ENCODE data around the gene ZNF747. TPM values are rescaled to one million over a fixed set of nuclear protein-coding genes. Genes with fewer than 3 reads are reported as not detected.
A peak's percentile ranks its signal among the peaks of the same experiment; 100 is the strongest.

The ZNF747 gene
- total and polyA plus RNA-seq, 2 donors (not counting 3 experiments of a cell fraction or from before 2014, with no cell fraction given) = 6.4 to 7.2 TPM

GRCh38 chr16:30557707-30557956, 23.0 kb upstream of the ZNF747 start:
- Histone ChIP-seq H3K9me1 (replicated peaks; ENCODE audit: control insufficient read depth, extremely low read depth, insufficient read depth, low read length) (no peaks in the 10 kb centered on the region), H4K20me1 (replicated peaks; ENCODE audit: control insufficient read depth, extremely low read depth, insufficient read depth, low read length) (no peaks in the 10 kb centered on the region), H3K36me3 (ENCODE audit: control insufficient read depth in 2 of 2, extremely low read depth in 1 of 2, insufficient read depth in 2 of 2, low read length in 2 of 2) (peaks cover 3 to 9% of the 10 kb centered on the region in 2 experiments), H3K27me3 (ENCODE audit: control insufficient read depth in 2 of 2, insufficient read depth in 2 of 2, low read length in 2 of 2) (no peaks in the 10 kb centered on the region), H3K27ac (ENCODE audit: insufficient read depth, low read depth, low read length) (peak overlapping the region; percentile 83), H2AFZ (ENCODE audit: low read depth, low read length) (peak overlapping the region; percentile 68), H3K4me3 (replicated peaks in 1 of 3; ENCODE audit: insufficient read depth in 1 of 3, low read depth in 1 of 3, low read length in 3 of 3) (peak overlapping the region; percentile 67 to 89 (median 75)), H3K9me3 (replicated peaks; ENCODE audit: control insufficient read depth, insufficient read depth, low read length) (no peaks in the 10 kb centered on the region), H3K4me1 (ENCODE audit: control insufficient read depth, extremely low read depth, insufficient read depth, low read length) (peaks cover 12% of the 10 kb centered on the region), H3K4me2 (ENCODE audit: insufficient read depth, low read length) (peak overlapping the region; percentile 50), H3K79me2 (ENCODE audit: control insufficient read depth, insufficient read depth, low read length) (peaks cover 23% of the 10 kb centered on the region), H3K9ac (replicated peaks; ENCODE audit: extremely low read depth, insufficient read depth, low read length) (peak overlapping the region; percentile 92)
- ChIA-PET POLR2A (interaction anchor here (2.2 kb wide), 1 partner anchor 22 kb away, joined by 13 read pairs; the partner anchor contains the start of gene ZNF747), CTCF (interaction anchor here (1.2 to 2.6 kb wide), 7 partner anchors 11 to 148 kb away, joined by 3 to 27 read pairs (median 10); partner anchors contain the start of genes DCTPP1, ZNF688 and ZNF747)
- dilution Hi-C loops (cut with MboI; ENCODE audit: extremely low pct_ligation_motif_present, low sequenced_read_pairs) (no loop called here), intact Hi-C loops (cut with micrococcal nuclease) (no loop called here)
- BruUV-seq (replicated peaks) = no TSS peak
- FAIRE-seq = no peak
- no peak for DNase-seq (ENCODE audit: low read depth, low spot score)
- TF ChIP-seq GATA2 (IDR thresholded peaks at IDR 0.05; ENCODE audit: insufficient read depth, insufficient read length, low read depth, low read length) (no peak), POLR2AphosphoS5 (IDR thresholded peaks at IDR 0.05; ENCODE audit: insufficient read depth, low read depth, low read length) (no peak), FOS (IDR thresholded peaks at IDR 0.05; ENCODE audit: borderline replicate concordance, insufficient read depth, low read length) (no peak), POLR2A (IDR thresholded peaks at IDR 0.05; ENCODE audit: low read depth, low read length) (no peak), EZH2 (IDR thresholded peaks at IDR 0.05; ENCODE audit: borderline replicate concordance, low read depth, low read length, severe bottlenecking) (no peak), CTCF (IDR thresholded peaks at IDR 0.05; ENCODE audit: extremely low read depth in 1 of 2, insufficient read depth in 1 of 2, low read depth in 1 of 2, low read length in 2 of 2) (no peak), MYC (IDR thresholded peaks at IDR 0.05; ENCODE audit: low read depth, low read length) (no peak), MAX (IDR thresholded peaks at IDR 0.05; ENCODE audit: insufficient read depth, insufficient read length) (no peak), JUN (IDR thresholded peaks at IDR 0.05; ENCODE audit: borderline replicate concordance, insufficient read depth, insufficient read length, low read depth) (no peak)
